ENCODE data around the gene CISD3. TPM values are rescaled to one million over a fixed set of nuclear protein-coding genes. Genes with fewer than 3 reads are reported as not detected.

Gene CISD3
- total and polyA plus RNA-seq, 10 donors: 4.9 to 27.5 (median 14.7) TPM

DNA sequence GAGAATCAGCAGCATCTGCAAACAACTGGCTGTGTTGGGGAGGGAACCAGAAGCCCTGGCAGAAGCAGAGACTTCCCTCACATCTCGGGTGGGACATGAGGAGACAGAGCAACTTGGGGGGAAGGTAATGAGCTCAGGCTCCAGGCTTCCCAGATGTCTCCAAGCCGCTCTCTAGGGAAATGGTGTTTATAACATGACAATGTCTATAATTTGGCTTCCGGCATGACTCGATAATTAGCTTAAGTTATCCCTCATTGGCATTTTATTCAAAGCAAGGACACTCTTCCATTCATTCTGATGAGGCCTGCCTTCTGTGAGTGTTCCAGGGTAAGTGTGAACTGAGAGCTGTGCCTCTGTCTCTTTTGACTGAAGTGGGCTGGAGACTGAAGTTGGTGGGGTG lies 39.8 kb upstream of the CISD3 start:
- TF ChIP-seq CTCF (IDR thresholded peaks at IDR 0.05 in 8 of 11, conservative IDR thresholded peaks at IDR 0.05 in 3 of 11) (no peak), POLR2AphosphoS5 (IDR thresholded peaks at IDR 0.05) (no peak), POLR2A (IDR thresholded peaks at IDR 0.05) (no peak)
- no peaks in the 10 kb centered on the region for H3K9me3 ChIP-seq
- peaks cover 0 to 32% (median 11%) of the 10 kb centered on the region in 6 donors for H3K4me1 ChIP-seq
- intact Hi-C loops (cut with DNase I; ENCODE audit: low total_unique reads): no loop called here
- no peaks in the 10 kb centered on the region for H3K27me3 ChIP-seq (replicated peaks in 1 of 7)
- no peak for DNase-seq
- H3K36me3 ChIP-seq: no peaks in the 10 kb centered on the region
- H3K27ac ChIP-seq: no peak overlapping the region
- 92 to 95% (median 94%) methylated on average over 4 of the region's 4 CpGs for WGBS, 5 donors
- no peak overlapping the region for H3K4me3 ChIP-seq

- intact Hi-C loops (cut with DNase I; ENCODE audit: low total_unique reads): no loop called here
These were observed 39.0 kb upstream of the CISD3 start for GRCh38 chr17:38691154-38691553.

DNA sequence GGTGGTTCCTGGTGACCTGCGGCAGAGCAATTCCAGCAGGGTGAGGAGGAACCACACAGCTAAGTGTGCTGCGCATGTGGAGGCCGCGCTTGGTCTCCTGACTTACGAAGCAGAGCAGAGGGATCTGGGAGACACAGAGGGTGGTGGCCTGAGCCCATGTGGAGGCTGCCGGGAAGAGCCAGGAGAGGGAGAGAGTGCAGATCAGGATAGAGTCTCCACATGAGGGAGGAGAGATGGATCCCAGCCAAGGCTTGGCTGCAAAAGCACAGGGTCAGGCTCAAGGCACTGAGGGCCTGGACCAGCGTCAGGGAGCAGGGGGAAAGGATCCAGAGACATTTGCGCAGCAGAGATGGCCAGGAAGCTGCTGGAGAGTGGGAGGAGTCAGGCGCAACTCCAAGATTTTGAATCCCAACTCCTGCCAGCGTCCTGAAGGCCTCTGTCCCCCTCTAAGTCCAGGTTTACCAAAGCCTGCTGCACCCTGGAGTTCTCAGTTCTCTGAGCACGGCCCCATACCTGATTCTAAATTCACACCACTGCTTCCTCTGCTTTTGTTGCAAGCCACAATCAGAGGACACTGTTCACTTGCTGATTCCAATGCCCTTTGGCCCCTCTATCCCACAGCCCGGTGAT lies 36.3 kb upstream of the CISD3 start:
- DNase-seq: peak; percentile 80
- TF ChIP-seq POLR2A (IDR thresholded peaks at IDR 0.05) (no peak), POLR2AphosphoS5 (IDR thresholded peaks at IDR 0.05) (peak; percentile 59 to 77 (median 75))
- Histone ChIP-seq H3K36me3 (no peaks in the 10 kb centered on the region), H3K4me1 (peaks cover 1 to 55% (median 15%) of the 10 kb centered on the region in 6 donors), H3K9me3 (no peaks in the 10 kb centered on the region), H3K27me3 (replicated peaks in 1 of 7) (no peaks in the 10 kb centered on the region), H3K4me3 (no peak overlapping the region), H3K27ac (peak overlapping the region in 7 of 8 donors; percentile 47 to 74 (median 63))
- intact Hi-C loops (cut with DNase I; ENCODE audit: low total_unique reads): no loop called here
- WGBS, 5 donors: 56 to 79% (median 67%) methylated on average over 11 to 12 of the region's 12 CpGs

More at GRCh38 chr17:38691154-38691553, 39.0 kb upstream of the CISD3 start:
- Histone ChIP-seq H3K27ac (no peak overlapping the region), H3K4me3 (no peak overlapping the region), H3K9me3 (no peaks in the 10 kb centered on the region), H3K27me3 (replicated peaks in 1 of 7) (no peaks in the 10 kb centered on the region), H3K36me3 (no peaks in the 10 kb centered on the region), H3K4me1 (peaks cover 0 to 32% (median 11%) of the 10 kb centered on the region in 6 donors)
- no peak for TF ChIP-seq CTCF (IDR thresholded peaks at IDR 0.05 in 8 of 11, conservative IDR thresholded peaks at IDR 0.05 in 3 of 11)
- TF ChIP-seq POLR2AphosphoS5 (IDR thresholded peaks at IDR 0.05): no peak
- TF ChIP-seq POLR2A (IDR thresholded peaks at IDR 0.05): no peak
- 73 to 89% (median 81%) methylated on average over 4 of the region's 4 CpGs for WGBS, 5 donors
- no peak for DNase-seq

GRCh38 chr17:38697061-38697820 lies 32.9 kb upstream of the CISD3 start:
- Histone ChIP-seq H3K27ac (peak overlapping the region in 3 of 8 donors; percentile 3 to 36 (median 11)), H3K27me3 (replicated peaks in 1 of 7) (no peaks in the 10 kb centered on the region), H3K4me3 (no peak overlapping the region), H3K9me3 (no peaks in the 10 kb centered on the region), H3K36me3 (no peaks in the 10 kb centered on the region), H3K4me1 (peaks cover 23 to 87% (median 43%) of the 10 kb centered on the region in 6 donors)
- intact Hi-C loops (cut with DNase I; ENCODE audit: low total_unique reads): no loop called here
- WGBS, 5 donors: 86 to 94% (median 90%) methylated on average over 4 of the region's 4 CpGs
- TF ChIP-seq CTCF (IDR thresholded peaks at IDR 0.05 in 8 of 11, conservative IDR thresholded peaks at IDR 0.05 in 3 of 11): no peak
- no peak for TF ChIP-seq POLR2AphosphoS5 (IDR thresholded peaks at IDR 0.05)
- TF ChIP-seq POLR2A (IDR thresholded peaks at IDR 0.05): no peak
- no peak for DNase-seq

Data from spleen (tissue), 11 donors.